ENCODE results near the gene FOXL1.

Gene FOXL1

DNA sequence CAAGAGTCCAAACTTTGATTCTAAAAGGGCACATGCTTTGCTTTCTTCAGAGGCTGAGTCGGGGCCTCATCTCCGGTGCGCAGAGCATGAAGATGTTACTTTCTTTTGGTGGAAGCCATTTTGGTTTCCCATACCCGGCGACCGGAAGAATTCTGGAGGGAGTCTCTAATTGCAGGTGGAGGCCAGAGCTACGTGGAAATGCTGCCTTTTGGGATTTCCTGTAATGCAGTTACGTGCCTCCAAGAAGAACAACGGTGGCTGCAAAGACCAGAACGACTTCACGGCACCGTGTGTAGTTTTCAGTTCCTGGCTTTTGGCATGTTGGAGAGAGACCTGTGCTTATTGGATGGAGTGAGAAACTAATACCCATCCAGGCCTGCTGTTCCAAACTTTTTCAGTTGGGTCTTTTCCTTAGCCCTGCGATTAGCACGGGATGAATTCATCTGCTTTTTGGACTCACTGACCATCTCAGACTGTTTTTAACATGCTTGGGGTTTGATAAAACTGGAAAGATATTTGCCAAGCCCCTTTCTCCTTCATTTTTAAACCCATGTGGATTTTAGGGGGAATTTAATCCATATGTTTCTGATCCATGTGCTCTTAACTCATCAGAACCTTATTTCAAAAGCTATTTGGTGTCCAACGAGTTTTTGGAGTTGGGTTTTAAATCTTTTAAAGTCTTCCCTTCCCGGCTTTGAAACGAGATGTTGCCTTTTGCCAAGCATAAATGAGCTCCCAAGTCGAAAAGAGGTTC lies 19.0 kb downstream of the FOXL1 start:
- H4K20me1 ChIP-seq (ENCODE audit: low read depth, low read length): no peaks in the 10 kb centered on the region
- no peaks in the 10 kb centered on the region for H3K9me3 ChIP-seq (ENCODE audit: insufficient read depth, low read length)
- no peak overlapping the region for H3K9ac ChIP-seq (ENCODE audit: low read length)
- no peaks in the 10 kb centered on the region for H3K9me2 ChIP-seq (replicated peaks; ENCODE audit: insufficient read depth, low read length)
- no peaks in the 10 kb centered on the region for H3F3A ChIP-seq (ENCODE audit: insufficient read depth)
- no peaks in the 10 kb centered on the region for H3K79me2 ChIP-seq (ENCODE audit: insufficient read depth, low read length)
- H3K27me3 ChIP-seq (ENCODE audit: low read length): no peaks in the 10 kb centered on the region
- no peak overlapping the region for H2AFZ ChIP-seq (ENCODE audit: low read depth, low read length, severe bottlenecking)
- no peak overlapping the region for H3K4me3 ChIP-seq (ENCODE audit: insufficient read depth, low read length, poor library complexity, severe bottlenecking)
- no peak for TF ChIP-seq EZH2phosphoT487 (conservative IDR thresholded peaks at IDR 0.05; ENCODE audit: low read length)
- TF ChIP-seq, protein P1, sequence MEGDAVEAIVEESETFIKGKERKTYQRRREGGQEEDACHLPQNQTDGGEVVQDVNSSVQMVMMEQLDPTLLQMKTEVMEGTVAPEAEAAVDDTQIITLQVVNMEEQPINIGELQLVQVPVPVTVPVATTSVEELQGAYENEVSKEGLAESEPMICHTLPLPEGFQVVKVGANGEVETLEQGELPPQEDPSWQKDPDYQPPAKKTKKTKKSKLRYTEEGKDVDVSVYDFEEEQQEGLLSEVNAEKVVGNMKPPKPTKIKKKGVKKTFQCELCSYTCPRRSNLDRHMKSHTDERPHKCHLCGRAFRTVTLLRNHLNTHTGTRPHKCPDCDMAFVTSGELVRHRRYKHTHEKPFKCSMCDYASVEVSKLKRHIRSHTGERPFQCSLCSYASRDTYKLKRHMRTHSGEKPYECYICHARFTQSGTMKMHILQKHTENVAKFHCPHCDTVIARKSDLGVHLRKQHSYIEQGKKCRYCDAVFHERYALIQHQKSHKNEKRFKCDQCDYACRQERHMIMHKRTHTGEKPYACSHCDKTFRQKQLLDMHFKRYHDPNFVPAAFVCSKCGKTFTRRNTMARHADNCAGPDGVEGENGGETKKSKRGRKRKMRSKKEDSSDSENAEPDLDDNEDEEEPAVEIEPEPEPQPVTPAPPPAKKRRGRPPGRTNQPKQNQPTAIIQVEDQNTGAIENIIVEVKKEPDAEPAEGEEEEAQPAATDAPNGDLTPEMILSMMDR (IDR thresholded peaks at IDR 0.05; ENCODE audit: insufficient read depth, low read length, poor library complexity, severe bottlenecking): no peak
- no peaks in the 10 kb centered on the region for H3K36me3 ChIP-seq (ENCODE audit: low read length)
- H3K4me2 ChIP-seq (ENCODE audit: low read depth, low read length, poor library complexity, severe bottlenecking): no peak overlapping the region
- no peak overlapping the region for H3K27ac ChIP-seq (ENCODE audit: low read depth, low read length)

DNA sequence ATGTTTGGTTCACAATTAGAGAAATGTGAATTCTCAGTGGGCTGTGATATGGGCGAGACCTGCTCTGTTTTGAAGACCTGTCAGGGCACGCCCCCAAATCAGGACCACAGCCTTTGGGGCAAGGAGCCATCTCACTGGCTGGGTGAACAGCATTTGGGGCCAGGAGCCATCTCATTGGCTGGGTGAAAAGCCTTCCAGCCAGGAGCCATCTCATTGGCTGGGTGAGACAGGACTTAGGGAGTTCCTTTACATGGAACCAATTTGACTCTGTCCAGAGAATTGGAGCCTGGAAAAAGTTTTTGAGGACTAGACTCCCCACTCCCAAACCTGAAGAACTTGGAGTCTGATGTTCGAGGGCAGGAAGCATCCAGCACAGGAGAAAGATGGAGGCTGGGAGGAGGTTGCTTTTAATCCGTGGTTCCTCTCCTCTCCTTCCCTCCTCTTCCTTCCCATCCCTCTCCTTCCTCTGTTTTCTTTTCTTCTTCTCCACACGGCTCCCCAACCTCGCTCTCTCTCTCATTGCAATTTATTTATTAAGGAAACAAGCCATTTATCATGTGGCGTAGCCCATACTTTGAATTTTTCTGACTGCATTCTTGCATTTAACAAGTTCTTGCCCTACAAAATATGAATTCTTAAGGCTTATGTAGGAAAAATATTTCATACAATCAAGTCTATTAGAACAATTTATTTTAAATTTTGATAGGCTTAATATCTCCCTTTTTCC lies 19.7 kb downstream of the FOXL1 start:
- no peaks in the 10 kb centered on the region for H4K20me1 ChIP-seq (ENCODE audit: low read depth, low read length)
- no peak overlapping the region for H3K27ac ChIP-seq (ENCODE audit: low read depth, low read length)
- no peak for TF ChIP-seq EZH2phosphoT487 (conservative IDR thresholded peaks at IDR 0.05; ENCODE audit: low read length)
- TF ChIP-seq, protein P1 (IDR thresholded peaks at IDR 0.05; ENCODE audit: insufficient read depth, low read length, poor library complexity, severe bottlenecking): no peak
- H3K36me3 ChIP-seq (ENCODE audit: low read length): no peaks in the 10 kb centered on the region
- H3K27me3 ChIP-seq (ENCODE audit: low read length): no peaks in the 10 kb centered on the region
- no peaks in the 10 kb centered on the region for H3K79me2 ChIP-seq (ENCODE audit: insufficient read depth, low read length)
- no peak overlapping the region for H3K9ac ChIP-seq (ENCODE audit: low read length)
- no peaks in the 10 kb centered on the region for H3K9me3 ChIP-seq (ENCODE audit: insufficient read depth, low read length)
- H3K4me3 ChIP-seq (ENCODE audit: insufficient read depth, low read length, poor library complexity, severe bottlenecking): no peak overlapping the region
- no peak overlapping the region for H3K4me2 ChIP-seq (ENCODE audit: low read depth, low read length, poor library complexity, severe bottlenecking)
- H2AFZ ChIP-seq (ENCODE audit: low read depth, low read length, severe bottlenecking): no peak overlapping the region
- no peaks in the 10 kb centered on the region for H3K9me2 ChIP-seq (replicated peaks; ENCODE audit: insufficient read depth, low read length)
- no peaks in the 10 kb centered on the region for H3F3A ChIP-seq (ENCODE audit: insufficient read depth)

DNA sequence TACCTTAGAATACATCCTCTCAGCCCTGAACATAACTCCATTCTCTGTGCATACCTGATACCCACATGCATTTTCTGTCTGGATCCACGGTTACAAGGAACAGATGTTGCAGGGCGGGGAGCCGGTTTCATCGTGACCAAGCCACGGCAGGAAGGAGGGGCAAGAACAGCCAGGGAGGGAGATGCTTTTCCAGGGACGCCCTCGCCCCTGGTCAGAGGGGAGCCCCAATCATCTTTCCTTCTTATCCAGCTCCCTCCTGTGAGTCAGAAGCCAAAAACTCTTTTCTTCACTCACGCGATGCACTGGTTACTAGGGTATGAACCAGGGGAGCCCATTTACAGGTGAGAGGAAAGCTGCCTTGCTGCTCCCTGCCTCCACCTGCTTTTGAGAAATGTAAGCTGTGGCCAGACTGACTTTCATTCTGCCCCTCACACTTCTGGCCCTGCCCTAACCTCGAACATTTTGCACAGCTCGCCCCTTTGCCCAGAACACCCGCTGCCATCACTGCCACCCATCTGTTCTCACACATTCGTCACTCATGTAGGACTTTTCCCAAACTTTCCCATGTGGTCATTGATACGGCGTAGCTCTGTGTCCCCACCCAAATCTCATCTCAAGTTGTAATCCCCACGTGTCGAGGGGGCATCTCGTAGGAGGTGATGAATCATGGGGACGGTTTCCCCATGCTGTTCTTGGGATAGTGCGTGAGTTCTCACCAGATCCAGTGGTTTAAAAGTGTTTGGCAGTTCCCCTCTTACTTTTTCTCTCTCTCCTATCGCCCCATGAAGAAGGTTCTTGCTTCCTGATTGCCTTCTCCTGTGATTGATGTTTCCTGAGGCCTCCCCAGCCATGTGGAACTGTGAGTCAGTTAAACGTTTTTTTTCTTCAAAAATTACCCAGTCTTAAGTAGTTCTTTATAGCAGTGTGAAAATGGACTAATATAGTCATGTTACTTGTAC lies 20.5 kb downstream of the FOXL1 start:
- Histone ChIP-seq H3K4me2 (ENCODE audit: low read depth, low read length, poor library complexity, severe bottlenecking) (no peak overlapping the region), H3K27ac (ENCODE audit: low read depth, low read length) (no peak overlapping the region), H3K36me3 (ENCODE audit: low read length) (no peaks in the 10 kb centered on the region), H2AFZ (ENCODE audit: low read depth, low read length, severe bottlenecking) (no peak overlapping the region), H3K79me2 (ENCODE audit: insufficient read depth, low read length) (no peaks in the 10 kb centered on the region), H3F3A (ENCODE audit: insufficient read depth) (no peaks in the 10 kb centered on the region), H3K9me2 (replicated peaks; ENCODE audit: insufficient read depth, low read length) (no peaks in the 10 kb centered on the region), H3K27me3 (ENCODE audit: low read length) (no peaks in the 10 kb centered on the region), H4K20me1 (ENCODE audit: low read depth, low read length) (no peaks in the 10 kb centered on the region), H3K9me3 (ENCODE audit: insufficient read depth, low read length) (no peaks in the 10 kb centered on the region), H3K4me3 (ENCODE audit: insufficient read depth, low read length, poor library complexity, severe bottlenecking) (no peak overlapping the region), H3K9ac (ENCODE audit: low read length) (no peak overlapping the region)
- TF ChIP-seq, protein P1 (IDR thresholded peaks at IDR 0.05; ENCODE audit: insufficient read depth, low read length, poor library complexity, severe bottlenecking): no peak
- no peak for TF ChIP-seq EZH2phosphoT487 (conservative IDR thresholded peaks at IDR 0.05; ENCODE audit: low read length)
